HepG2 (cell line): Measurements from ENCODE around the gene C14orf93. TPM values are rescaled to one million over a fixed set of nuclear protein-coding genes. Genes with fewer than 3 reads are reported as not detected.

Source experiments
- ARNTL ChIP-seq: sonication (generic); formaldehyde crosslinking; IDR thresholded peaks from 2 replicates; pipeline ENCODE4 v1.4.0; 2020; ENCODE audit warnings: mild to moderate bottlenecking, missing genetic modification reagents
- CC2D1A ChIP-seq: sonication (generic); formaldehyde crosslinking; IDR thresholded peaks from 2 replicates; pipeline ENCODE4 v1.8.1; 2023; ENCODE audit warnings: mild to moderate bottlenecking, missing genetic modification reagents
- FOXO4 ChIP-seq: sonication (generic); formaldehyde crosslinking; conservative IDR thresholded peaks from 2 replicates; pipeline ENCODE4 v1.8.1; 2023; ENCODE audit warnings: missing genetic modification reagents
- GATAD2A ChIP-seq: IDR thresholded peaks from 2 replicates; pipeline ENCODE4 v1.6.1; 2016
- LBX2 ChIP-seq: sonication (generic); formaldehyde crosslinking; IDR thresholded peaks from 2 replicates; pipeline ENCODE4 v1.5.0; 2020; ENCODE audit warnings: missing genetic modification reagents, mild to moderate bottlenecking, borderline replicate concordance
- MXD4 ChIP-seq: IDR thresholded peaks from 2 replicates; pipeline ENCODE4 v1.6.1; 2016; ENCODE audit warnings: mild to moderate bottlenecking, missing biosample characterization, missing genetic modification reagents
- MYPOP ChIP-seq: sonication (generic); formaldehyde crosslinking; IDR thresholded peaks from 2 replicates; pipeline ENCODE4 v1.8.1; 2023; ENCODE audit warnings: mild to moderate bottlenecking, moderate library complexity, missing genetic modification reagents
- NR2F6 ChIP-seq, 2 experiments: IDR thresholded peaks; 2 replicates each; pipeline ENCODE4 v1.6.1; 2016; ENCODE audit warnings: antibody characterized with exemption in 1 of 2, mild to moderate bottlenecking in 1 of 2
- SALL1 ChIP-seq: sonication (generic); formaldehyde crosslinking; IDR thresholded peaks from 2 replicates; pipeline ENCODE4 v1.8.0; 2022; ENCODE audit warnings: mild to moderate bottlenecking, missing genetic modification reagents
- THAP8 ChIP-seq: sonication (generic); formaldehyde crosslinking; IDR thresholded peaks from 2 replicates; pipeline ENCODE4 v1.5.1; 2020; ENCODE audit warnings: missing genetic modification reagents, mild to moderate bottlenecking, borderline replicate concordance
- UBTF ChIP-seq: sonication (generic); formaldehyde crosslinking; IDR thresholded peaks from 2 replicates; pipeline ENCODE4 v1.4.0; 2020; ENCODE audit warnings: mild to moderate bottlenecking, missing genetic modification reagents
- USF2 ChIP-seq, 2 experiments: sonication (generic) in 1 of 2; formaldehyde crosslinking in 1 of 2; IDR thresholded peaks; 2 replicates each; pipeline versions ENCODE4 v1.5.1 to v1.6.1; 2011 to 2020; ENCODE audit warnings: borderline replicate concordance in 1 of 2, low read depth in 1 of 2, low read length in 1 of 2, mild to moderate bottlenecking in 1 of 2, missing genetic modification reagents in 1 of 2, moderate library complexity in 1 of 2
- XRCC5 ChIP-seq: fragments of 200-400 bp; formaldehyde crosslinking; optimal IDR thresholded peaks from 2 replicates; pipeline ENCODE3; 2017; ENCODE audit warnings: mild to moderate bottlenecking, low read length
- ZNF543 ChIP-seq: sonication (generic); formaldehyde crosslinking; IDR thresholded peaks from 2 replicates; pipeline ENCODE4 v1.4.0; 2020; ENCODE audit warnings: mild to moderate bottlenecking, missing genetic modification reagents
- ZNF609 ChIP-seq: sonication (generic); formaldehyde crosslinking; IDR thresholded peaks from 2 replicates; pipeline ENCODE4 v1.4.0; 2020; ENCODE audit warnings: mild to moderate bottlenecking, missing genetic modification reagents, borderline replicate concordance
- polyA plus RNA-seq, 8 experiments: library from polyadenylated mRNA; depleted of rRNA in 3 of 8; stranded (reverse) in 7 of 8; unstranded in 1 of 8; fragments of >200 nt; fragmentation: Illumina TruSeq in 4 of 8; extraction: Trizol in 4 of 8; gene quantifications; 2 replicates each; pipeline versions ENCODE4 v1.2.1 to v1.2.3, GENCODE V29; 2011 to 2016; ENCODE audit warnings: low read depth in 4 of 8, missing spikeins in 1 of 8, mixed read lengths in 1 of 8; ENCODE audit not compliant: insufficient read depth in 1 of 8
- total RNA-seq, 5 experiments: library from RNA; depleted of rRNA; stranded (reverse); fragments of >200 nt; fragmentation: Illumina TruSeq; extraction: Trizol; gene quantifications; 2 replicates each; pipeline ENCODE4 v1.2.3, GENCODE V29; 2016; ENCODE audit warnings: low read depth in 1 of 5

Gene C14orf93
- total and polyA plus RNA-seq, 2 of the 13 experiments (the other 11 are each of a cell fraction or from before 2014, with no cell fraction given), result 11.4 to 22.5 TPM

- TF ChIP-seq ZNF609 (CRISPR knock-in tag), result 0 out of 2 replicates have a peak, but pooled peaks have one; percentile 41
- TF ChIP-seq FOXO4 (CRISPR knock-in tag), result no peak
- no peak for TF ChIP-seq SALL1 (CRISPR knock-in tag)
- TF ChIP-seq ARNTL (CRISPR knock-in tag), result 0 out of 2 replicates have a peak, but pooled peaks have one; percentile 42
- no peak for TF ChIP-seq USF2 (IDR thresholded peaks at IDR 0.05; ENCODE audit: low read depth, low read length)
- no peak for TF ChIP-seq USF2 (CRISPR knock-in tag; IDR thresholded peaks at IDR 0.05; ENCODE audit: borderline replicate concordance)
- no peak for TF ChIP-seq THAP8 (CRISPR knock-in tag)
- TF ChIP-seq MXD4 (CRISPR knock-in tag), result no peak
- TF ChIP-seq ZNF543 (CRISPR knock-in tag), result 0 out of 2 replicates have a peak, but pooled peaks have one; percentile 31
- no peak for TF ChIP-seq NR2F6 (IDR thresholded peaks at IDR 0.05)
- TF ChIP-seq NR2F6 (CRISPR knock-in tag; IDR thresholded peaks at IDR 0.05), result no peak
- no peak for TF ChIP-seq GATAD2A
- TF ChIP-seq MYPOP (CRISPR knock-in tag), result no peak
- no peak for TF ChIP-seq CC2D1A (CRISPR knock-in tag)
- TF ChIP-seq LBX2 (CRISPR knock-in tag), result 0 out of 2 replicates have a peak, but pooled peaks have one; percentile 25
- TF ChIP-seq XRCC5, result no peak
- no peak for TF ChIP-seq UBTF (CRISPR knock-in tag)
Observed at GRCh38 chr14:23055621-23056144, 45.7 kb upstream of the C14orf93 start (continued).
